SU-DHL-6 (cell line): ENCODE data around the gene M6PR.
"Not testable (repeated sequence)": the region's sequence is repeated elsewhere in the genome, so short reads cannot be mapped to it uniquely, and the experiment has no call there.

ENCODE experiments used
- CTCF ChIP-seq: fragments of 200-600 bp; sonication (generic); IDR thresholded peaks from one replicate; pipeline ENCODE4 v1.5.1; 2017; ENCODE audit warnings: antibody characterized with exemption, mild to moderate bottlenecking, low read length, moderate library complexity; ENCODE audit not compliant: insufficient read depth, poor library complexity, severe bottlenecking
- EZH2phosphoT487 ChIP-seq: fragments of 200-600 bp; sonication (generic), shearing (Covaris generic); conservative IDR thresholded peaks from 2 replicates; pipeline ENCODE4 v1.6.1; 2018; ENCODE audit warnings: mild to moderate bottlenecking, antibody characterized with exemption, low read length, moderate library complexity, mixed read lengths

- TF ChIP-seq CTCF, EZH2phosphoT487: not testable (repeated sequence)
Observed at GRCh38 chr12:8919643-8920042, 29.8 kb downstream of the M6PR start.
